HG02885 (cell line): ENCODE data around the gene REEP3.
A peak's percentile ranks its signal among the peaks of the same experiment; 100 is the strongest.

ENCODE experiments used
- ATAC-seq: cut with Tn5 transposase; IDR thresholded peaks from one replicate; pipeline ENCODE4 v1.9.1; 2021; ENCODE audit warnings: mild to moderate bottlenecking; ENCODE audit not compliant: unreplicated experiment, poor library complexity

The REEP3 gene

GRCh38 chr10:63583397-63583796 is 62.2 kb downstream of the REEP3 start:
- no peak for ATAC-seq

GRCh38 chr10:63583909-63584724 is 62.9 kb downstream of the REEP3 start:
- no peak for ATAC-seq

- no peak for ATAC-seq
These were observed 63.5 kb downstream of the REEP3 start for GRCh38 chr10:63584725-63585035.

GRCh38 chr10:63585041-63585440 is 63.8 kb downstream of the REEP3 start:
- no peak for ATAC-seq

GRCh38 chr10:63586043-63586442 is 64.8 kb downstream of the REEP3 start:
- ATAC-seq: no peak

GRCh38 chr10:63587191-63587590 is 66.0 kb downstream of the REEP3 start:
- ATAC-seq: no peak

- ATAC-seq: no peak
These were observed 67.4 kb downstream of the REEP3 start for GRCh38 chr10:63588436-63589167.

- no peak for ATAC-seq
These were observed 70.6 kb downstream of the REEP3 start for GRCh38 chr10:63591600-63592379.

- no peak for ATAC-seq
These were observed 72.4 kb downstream of the REEP3 start for GRCh38 chr10:63593576-63593975.

- no peak for ATAC-seq
These were observed 73.9 kb downstream of the REEP3 start for GRCh38 chr10:63595072-63595471.

- ATAC-seq: no peak
These were observed 75.7 kb downstream of the REEP3 start for GRCh38 chr10:63596924-63597323.

- ATAC-seq: no peak
These were observed 79.3 kb downstream of the REEP3 start for GRCh38 chr10:63600540-63600939.

- peak; percentile 83 for ATAC-seq
These were observed 82.7 kb downstream of the REEP3 start for GRCh38 chr10:63603709-63604445.

GRCh38 chr10:63605197-63605967 is 84.2 kb downstream of the REEP3 start:
- ATAC-seq: no peak

- no peak for ATAC-seq
These were observed 87.3 kb downstream of the REEP3 start for GRCh38 chr10:63608511-63608910.

- ATAC-seq: no peak
These were observed 89.9 kb downstream of the REEP3 start for GRCh38 chr10:63611078-63611477.

- ATAC-seq: no peak
These were observed 93.2 kb downstream of the REEP3 start for GRCh38 chr10:63614371-63614891.

GRCh38 chr10:63618552-63618951 is 97.4 kb downstream of the REEP3 start:
- ATAC-seq: no peak

- no peak for ATAC-seq
These were observed 98.2 kb downstream of the REEP3 start for GRCh38 chr10:63619426-63619825.
